NCI-H2227 (cell line): ENCODE data around the gene UTP3.
A peak's percentile ranks its signal among the peaks of the same experiment; 100 is the strongest.
"Not testable (repeated sequence)": the region's sequence is repeated elsewhere in the genome, so short reads cannot be mapped to it uniquely, and the experiment has no call there.

Experiments used
- DNase-seq: peaks from one replicate; lab custom pipeline; 2025; ENCODE audit not compliant: unreplicated experiment; lab: John Stamatoyannopoulos, UW

The UTP3 gene

DNA sequence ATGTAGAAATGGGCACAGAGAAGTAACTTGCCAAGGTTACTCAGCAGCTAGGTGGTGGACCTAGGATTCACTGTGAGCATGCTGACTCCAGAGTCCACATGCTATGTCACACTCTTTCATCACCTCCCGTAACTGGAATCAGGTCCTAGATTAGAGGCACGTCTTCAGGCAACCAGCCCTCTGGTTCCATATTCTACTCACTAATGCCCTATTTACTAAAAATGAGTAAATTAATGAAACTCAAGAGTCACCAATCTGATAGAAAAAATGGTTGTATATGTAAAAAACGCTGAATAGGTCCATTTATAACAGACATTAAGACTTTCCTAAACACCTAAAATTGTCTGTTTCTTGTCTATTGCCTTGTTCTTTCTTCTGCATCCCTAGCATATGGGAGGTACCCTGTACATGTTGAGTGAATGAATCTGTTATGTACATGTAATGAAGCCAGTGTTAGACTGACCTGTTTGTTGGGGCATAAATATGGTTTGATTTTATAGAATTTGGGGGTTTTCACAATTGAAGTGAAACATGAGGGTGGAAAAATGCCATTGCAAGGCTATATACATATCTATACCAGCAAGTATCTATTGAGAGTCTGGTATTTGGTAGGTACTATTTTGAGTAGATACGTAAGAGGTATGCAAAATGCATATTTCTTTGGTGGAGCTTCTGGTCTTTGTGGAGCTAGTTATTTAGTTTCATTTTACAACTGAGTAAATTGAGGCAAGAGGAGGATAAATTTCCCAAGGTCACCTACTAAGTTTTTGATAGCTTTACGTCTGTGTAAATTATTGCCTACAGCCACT is 26.0 kb downstream of the UTP3 start:
- DNase-seq, result no peak

- no peak for DNase-seq
These were observed 26.8 kb downstream of the UTP3 start for GRCh38 chr4:70715097-70715496.

DNA sequence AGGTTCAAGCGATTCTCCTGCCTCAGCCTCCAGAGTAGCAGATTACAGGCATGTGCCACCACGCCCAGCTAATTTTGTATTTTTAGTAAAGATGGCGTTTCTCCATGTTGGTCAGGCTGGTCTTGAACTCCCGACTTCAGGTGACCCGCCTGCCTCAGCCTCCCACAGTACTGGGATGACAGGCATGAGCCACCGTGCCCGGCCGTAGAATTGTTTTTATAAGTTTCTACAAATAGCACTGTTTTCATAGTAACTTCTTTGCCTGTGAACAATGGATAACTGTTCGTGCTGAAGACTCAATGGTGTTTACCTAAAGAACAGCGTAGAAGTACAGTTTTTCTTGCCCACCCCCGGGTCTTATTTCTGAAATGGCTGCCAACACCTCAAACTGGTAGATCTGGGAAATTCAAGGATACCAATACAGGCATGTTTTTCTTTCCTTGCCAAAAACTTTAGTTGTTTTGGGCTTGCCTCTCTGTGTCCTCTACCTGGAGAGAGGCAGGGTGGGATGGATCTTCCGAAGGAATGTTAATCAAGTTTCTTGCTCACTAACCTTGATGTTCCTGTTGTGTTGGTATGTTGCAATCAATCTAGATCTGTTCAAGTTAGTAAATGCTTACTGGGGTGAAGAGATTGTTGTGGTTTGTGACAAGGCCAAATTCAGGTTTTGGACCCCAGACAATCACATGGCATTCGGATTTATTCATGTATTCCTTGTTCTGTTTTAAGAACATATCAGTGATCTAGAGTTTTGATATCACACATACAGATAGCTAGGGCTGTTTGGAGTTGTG is 30.7 kb downstream of the UTP3 start:
- no peak for DNase-seq

DNA sequence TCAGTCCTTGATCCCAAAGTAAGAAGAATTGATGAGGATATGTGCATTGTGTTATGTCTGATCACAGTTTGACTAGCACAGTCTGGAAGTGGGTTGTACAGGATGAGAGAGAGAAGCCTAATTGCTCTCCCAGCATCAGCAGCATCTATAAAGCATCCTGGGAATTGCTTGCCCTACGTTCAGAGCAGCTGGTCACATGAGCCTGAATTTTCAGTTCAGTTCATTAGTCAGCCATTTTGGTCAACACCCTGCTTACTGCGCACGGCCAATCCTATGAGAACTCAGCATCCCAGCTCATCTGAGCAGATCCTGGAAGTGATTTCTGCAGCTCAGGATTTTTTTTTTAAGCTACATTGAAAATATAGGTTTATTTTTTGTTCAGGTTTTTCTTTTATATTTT is 33.4 kb downstream of the UTP3 start, which contains the start of gene RUFY3:
Gene RUFY3, plus strand, starts transcription at position 218 of the 400 bp plus-strand sequence. CDS start 610 bp downstream, outside the sequence.
- peak; percentile 90 for DNase-seq

GRCh38 chr4:70722199-70722791 is 34.0 kb downstream of the UTP3 start:
- peak; percentile 58 for DNase-seq

- no peak for DNase-seq
These were observed 36.1 kb downstream of the UTP3 start for GRCh38 chr4:70724463-70724862.

GRCh38 chr4:70725633-70726032 is 37.3 kb downstream of the UTP3 start:
- DNase-seq, result no peak

DNA sequence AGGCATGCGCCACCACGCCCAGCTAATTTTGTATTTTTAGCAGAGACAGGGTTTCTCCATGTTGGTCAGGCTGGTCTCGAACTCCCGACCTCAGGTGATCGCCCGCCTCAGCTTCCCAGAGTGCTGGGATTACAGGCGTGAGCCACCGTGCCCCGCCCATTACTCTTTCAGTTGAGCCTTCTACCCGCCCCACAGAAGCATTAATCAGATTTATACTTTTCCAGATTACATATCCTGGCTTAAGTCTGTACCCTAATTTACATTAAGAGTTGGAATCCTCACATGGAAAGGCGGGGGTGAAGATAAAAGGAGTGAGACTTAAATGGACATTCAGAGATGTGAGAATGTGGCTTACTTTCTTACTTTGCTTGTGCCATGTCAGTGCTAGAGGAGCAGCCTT is 38.2 kb downstream of the UTP3 start:
- DNase-seq, result not testable (repeated sequence)

- DNase-seq, result no peak
These were observed 39.8 kb downstream of the UTP3 start for GRCh38 chr4:70728091-70728490.

GRCh38 chr4:70732878-70733277 is 44.5 kb downstream of the UTP3 start:
- DNase-seq, result not testable (repeated sequence)

DNA sequence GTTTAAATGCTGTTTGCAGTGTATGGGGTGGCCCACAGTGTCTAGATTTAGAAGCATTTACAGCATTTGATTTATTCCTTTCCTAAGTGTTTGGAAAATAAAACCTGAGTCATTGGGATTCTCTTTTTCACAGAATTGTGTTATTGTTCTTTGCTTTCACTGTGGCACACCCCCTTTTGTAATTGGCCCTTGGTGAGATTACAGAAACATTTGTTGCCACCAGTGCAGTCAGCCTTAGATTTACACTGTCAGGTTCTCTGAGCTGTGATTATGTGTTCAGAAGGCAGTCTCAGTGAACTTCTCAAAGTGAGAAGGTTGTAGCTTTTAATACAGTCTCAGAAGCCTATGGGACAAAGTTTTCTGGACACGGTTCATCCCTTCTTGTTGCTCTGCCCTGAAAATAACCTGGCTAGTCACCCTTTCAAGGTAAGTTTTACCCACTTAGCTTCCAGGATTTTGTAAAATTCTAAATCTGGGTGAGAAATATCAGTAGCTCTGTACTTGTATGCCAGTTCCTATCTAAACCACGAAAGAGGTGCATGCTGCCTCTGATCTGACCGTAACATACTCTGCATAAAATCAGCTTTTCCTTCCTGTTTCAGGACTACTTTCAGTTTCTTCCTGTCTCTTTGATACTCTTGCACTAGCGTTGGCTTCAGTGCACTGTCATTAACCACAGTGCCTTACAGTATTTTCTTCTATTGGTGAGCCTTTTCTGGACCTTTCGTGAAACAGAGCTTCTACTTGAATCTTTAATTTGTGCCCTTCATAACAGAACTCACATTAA is 46.0 kb downstream of the UTP3 start:
- DNase-seq, result peak; percentile 6

DNA sequence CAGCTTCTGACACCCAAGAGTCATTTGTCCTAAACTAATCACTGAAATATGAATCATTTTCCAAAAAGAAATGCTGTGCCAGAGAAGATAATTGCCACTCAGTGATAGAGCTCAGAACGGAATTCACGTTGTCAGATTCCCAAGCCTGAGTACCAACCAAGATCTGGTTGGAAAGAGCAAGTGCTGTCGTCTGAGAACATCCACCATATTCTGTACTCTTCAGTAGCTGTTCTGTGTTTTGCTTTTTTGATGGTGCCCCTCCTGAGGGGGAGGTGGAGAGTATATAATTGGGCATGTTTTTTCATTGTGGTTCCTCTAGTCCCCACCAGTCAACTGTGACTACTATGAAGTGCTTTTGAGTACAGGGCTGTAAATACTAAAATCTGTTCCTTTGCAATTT is 46.6 kb downstream of the UTP3 start:
- DNase-seq, result no peak

- not testable (repeated sequence) for DNase-seq
These were observed 47.6 kb downstream of the UTP3 start for GRCh38 chr4:70735915-70736314.

- DNase-seq, result no peak
These were observed 48.7 kb downstream of the UTP3 start for GRCh38 chr4:70737006-70737405.

DNA sequence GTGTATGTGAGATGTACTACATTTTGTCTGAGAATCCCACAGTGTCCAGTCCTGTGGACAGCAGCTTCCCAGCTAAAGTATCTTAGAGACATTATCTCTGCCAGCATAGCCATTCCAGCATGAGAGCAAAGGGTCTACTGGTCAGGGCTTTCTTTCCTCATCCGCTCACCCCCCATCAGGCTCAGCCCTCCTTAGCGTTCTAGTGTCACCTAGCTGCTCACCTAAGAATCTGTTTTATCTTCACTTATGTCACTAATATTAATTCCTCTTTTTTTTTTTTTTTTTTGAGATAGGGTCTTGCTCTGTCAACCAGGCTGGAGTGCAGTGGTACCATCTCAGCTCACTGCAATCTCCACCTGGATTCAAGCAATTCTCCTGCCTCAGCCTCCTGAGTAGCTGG is 49.1 kb downstream of the UTP3 start:
- no peak for DNase-seq

DNA sequence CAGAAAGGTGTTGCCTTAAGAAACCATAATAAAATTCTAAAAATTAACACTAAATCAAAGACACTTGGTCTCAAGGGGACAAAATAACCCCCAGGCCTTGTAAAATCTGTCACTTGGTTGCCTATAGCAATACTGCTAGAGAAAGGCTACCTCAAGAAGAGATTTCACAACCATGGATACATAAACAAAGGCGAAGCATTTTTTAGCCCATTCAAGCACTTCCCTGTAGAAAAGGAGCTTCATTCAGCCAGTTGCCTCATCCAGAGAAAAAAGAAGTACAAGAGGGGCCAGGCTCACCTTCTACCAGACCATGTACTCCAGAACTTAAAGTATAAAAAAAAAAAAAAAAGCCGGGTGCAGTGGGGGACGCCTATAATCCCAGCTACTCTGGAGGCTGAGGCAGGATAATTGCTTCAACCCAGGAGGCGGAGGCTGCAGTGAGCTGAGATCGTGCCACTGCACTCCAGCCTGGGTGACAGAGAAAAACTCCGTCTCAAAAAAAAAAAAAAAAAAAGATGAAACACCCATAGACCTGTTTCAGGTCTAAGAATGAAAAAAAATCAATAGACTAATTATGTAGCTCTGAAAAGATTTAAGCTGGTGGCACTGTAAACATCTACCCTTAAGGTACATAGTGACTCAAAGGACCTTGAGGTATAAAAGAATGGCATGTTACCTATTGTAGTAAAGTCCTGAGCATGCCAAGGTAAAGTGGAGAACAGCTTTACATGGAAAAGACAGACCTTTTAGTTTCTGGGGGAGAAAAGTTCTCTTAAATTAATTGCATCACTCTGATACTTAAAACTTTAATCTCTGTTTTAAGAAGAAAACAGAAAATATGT is 51.4 kb downstream of the UTP3 start:
- no peak for DNase-seq
